ENCODE measurements around the gene KPRP. TPM values are rescaled to one million over a fixed set of nuclear protein-coding genes. Genes with fewer than 3 reads are reported as not detected.

KPRP gene
- total RNA-seq, 1 donor = not detected

DNA sequence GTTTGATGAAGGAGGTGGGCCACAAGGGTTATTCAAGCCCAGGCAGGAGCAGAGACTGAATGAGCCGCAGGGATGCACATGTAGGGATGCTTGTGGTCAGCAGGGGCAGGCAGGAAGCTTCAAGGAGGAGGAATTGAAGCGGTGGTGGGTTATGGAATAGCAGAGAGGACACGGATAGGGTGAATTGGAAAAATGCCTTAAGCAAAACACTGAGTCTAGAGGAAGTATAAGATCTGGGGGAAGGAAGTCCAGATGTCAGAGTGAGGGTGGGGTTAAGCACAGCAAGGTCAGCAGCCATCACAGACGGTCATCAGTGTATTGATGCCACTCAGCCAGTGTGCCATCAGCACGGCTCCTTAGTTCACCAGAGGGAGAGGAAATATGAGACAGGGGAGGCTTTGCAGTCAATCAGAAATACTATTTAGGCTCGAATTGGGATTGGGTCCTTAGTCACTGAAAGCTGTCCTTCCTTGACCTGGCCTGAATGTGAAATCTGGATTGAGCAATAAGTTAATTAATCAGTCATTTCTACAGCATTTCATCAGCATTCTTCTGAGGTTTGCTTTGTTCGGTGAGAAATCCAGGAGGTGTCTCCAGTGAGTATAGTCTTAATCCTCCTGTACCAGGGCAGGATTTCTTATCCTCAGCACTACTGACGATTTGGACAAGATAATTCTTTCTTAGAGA lies 11.2 kb downstream of the KPRP start:
- TF ChIP-seq, protein P1, sequence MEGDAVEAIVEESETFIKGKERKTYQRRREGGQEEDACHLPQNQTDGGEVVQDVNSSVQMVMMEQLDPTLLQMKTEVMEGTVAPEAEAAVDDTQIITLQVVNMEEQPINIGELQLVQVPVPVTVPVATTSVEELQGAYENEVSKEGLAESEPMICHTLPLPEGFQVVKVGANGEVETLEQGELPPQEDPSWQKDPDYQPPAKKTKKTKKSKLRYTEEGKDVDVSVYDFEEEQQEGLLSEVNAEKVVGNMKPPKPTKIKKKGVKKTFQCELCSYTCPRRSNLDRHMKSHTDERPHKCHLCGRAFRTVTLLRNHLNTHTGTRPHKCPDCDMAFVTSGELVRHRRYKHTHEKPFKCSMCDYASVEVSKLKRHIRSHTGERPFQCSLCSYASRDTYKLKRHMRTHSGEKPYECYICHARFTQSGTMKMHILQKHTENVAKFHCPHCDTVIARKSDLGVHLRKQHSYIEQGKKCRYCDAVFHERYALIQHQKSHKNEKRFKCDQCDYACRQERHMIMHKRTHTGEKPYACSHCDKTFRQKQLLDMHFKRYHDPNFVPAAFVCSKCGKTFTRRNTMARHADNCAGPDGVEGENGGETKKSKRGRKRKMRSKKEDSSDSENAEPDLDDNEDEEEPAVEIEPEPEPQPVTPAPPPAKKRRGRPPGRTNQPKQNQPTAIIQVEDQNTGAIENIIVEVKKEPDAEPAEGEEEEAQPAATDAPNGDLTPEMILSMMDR (IDR thresholded peaks at IDR 0.05; ENCODE audit: extremely low read depth, low read depth, low read length) = no peak
- no peak for DNase-seq (ENCODE audit: insufficient read length, low spot score, missing footprints)
- Histone ChIP-seq H3K27ac (ENCODE audit: low read depth, low read length) (no peak overlapping the region), H3K9me3 (ENCODE audit: low read depth, low read length) (no peaks in the 10 kb centered on the region), H3K79me2 (ENCODE audit: insufficient read depth, low read length) (no peaks in the 10 kb centered on the region), H3K4me2 (ENCODE audit: insufficient read depth, low read length) (no peak overlapping the region), H3K27me3 (ENCODE audit: insufficient read depth, low read length) (no peaks in the 10 kb centered on the region), H2AFZ (ENCODE audit: low read length) (no peak overlapping the region), H4K20me1 (ENCODE audit: insufficient read depth, low read length) (no peaks in the 10 kb centered on the region), H3K4me3 (ENCODE audit: insufficient read depth, low read length) (no peak overlapping the region), H3K4me1 (ENCODE audit: insufficient read depth, low read length) (no peaks in the 10 kb centered on the region), H3K36me3 (ENCODE audit: insufficient read depth, low read length) (no peaks in the 10 kb centered on the region)

- H4K20me1 ChIP-seq (ENCODE audit: insufficient read depth, low read length) = no peaks in the 10 kb centered on the region
- H3K4me2 ChIP-seq (ENCODE audit: insufficient read depth, low read length) = no peak overlapping the region
- H3K4me3 ChIP-seq (ENCODE audit: insufficient read depth, low read length) = no peak overlapping the region
- no peaks in the 10 kb centered on the region for H3K4me1 ChIP-seq (ENCODE audit: insufficient read depth, low read length)
- TF ChIP-seq, protein P1 (IDR thresholded peaks at IDR 0.05; ENCODE audit: extremely low read depth, low read depth, low read length) = no peak
- H3K27ac ChIP-seq (ENCODE audit: low read depth, low read length) = no peak overlapping the region
- H3K9me3 ChIP-seq (ENCODE audit: low read depth, low read length) = no peaks in the 10 kb centered on the region
- DNase-seq (ENCODE audit: insufficient read length, low spot score, missing footprints) = no peak
- H3K36me3 ChIP-seq (ENCODE audit: insufficient read depth, low read length) = no peaks in the 10 kb centered on the region
- H2AFZ ChIP-seq (ENCODE audit: low read length) = no peak overlapping the region
- no peaks in the 10 kb centered on the region for H3K79me2 ChIP-seq (ENCODE audit: insufficient read depth, low read length)
- H3K27me3 ChIP-seq (ENCODE audit: insufficient read depth, low read length) = no peaks in the 10 kb centered on the region
These were observed 12.6 kb downstream of the KPRP start for GRCh38 chr1:152770411-152770810.

DNA sequence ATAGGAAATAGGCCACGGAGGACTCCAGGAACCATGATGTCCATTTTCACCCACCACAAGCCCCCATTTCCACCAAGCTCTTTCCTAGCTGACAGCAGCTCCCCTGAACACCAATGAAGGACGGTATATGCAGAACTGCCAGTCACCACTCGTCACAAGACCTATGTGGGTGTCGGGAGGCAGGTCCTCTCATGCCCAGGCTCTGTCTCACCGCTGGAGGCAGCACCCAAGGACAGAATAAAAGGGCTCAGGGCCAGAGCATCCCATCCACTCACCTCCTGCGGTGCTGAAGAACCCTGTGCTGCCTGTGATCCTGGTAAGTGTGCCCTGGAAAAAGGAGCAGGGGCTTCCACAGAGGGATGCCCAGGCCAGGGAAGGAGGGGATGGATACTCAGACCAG lies 17.1 kb downstream of the KPRP start, which contains the start of gene LCE1F:
Gene LCE1F (plus strand): TSS at position 266 of the 400 bp plus-strand sequence. CDS start 1,232 bp downstream, outside the sequence.
- H2AFZ ChIP-seq (ENCODE audit: low read length) = no peak within 1 kb of the TSS
- no peaks in the 10 kb centered on the region for H3K27me3 ChIP-seq (ENCODE audit: insufficient read depth, low read length)
- no peaks in the 10 kb centered on the region for H3K36me3 ChIP-seq (ENCODE audit: insufficient read depth, low read length)
- no peaks in the 10 kb centered on the region for H3K79me2 ChIP-seq (ENCODE audit: insufficient read depth, low read length)
- TF ChIP-seq, protein P1 (IDR thresholded peaks at IDR 0.05; ENCODE audit: extremely low read depth, low read depth, low read length) = no peak
- H4K20me1 ChIP-seq (ENCODE audit: insufficient read depth, low read length) = no peaks in the 10 kb centered on the region
- no peaks in the 10 kb centered on the region for H3K4me1 ChIP-seq (ENCODE audit: insufficient read depth, low read length)
- no peak within 1 kb of the TSS for H3K4me2 ChIP-seq (ENCODE audit: insufficient read depth, low read length)
- DNase-seq (ENCODE audit: insufficient read length, low spot score, missing footprints) = no peak
- no peak within 1 kb of the TSS for H3K27ac ChIP-seq (ENCODE audit: low read depth, low read length)
- H3K4me3 ChIP-seq (ENCODE audit: insufficient read depth, low read length) = no peak within 1 kb of the TSS
- no peaks in the 10 kb centered on the region for H3K9me3 ChIP-seq (ENCODE audit: low read depth, low read length)

DNA sequence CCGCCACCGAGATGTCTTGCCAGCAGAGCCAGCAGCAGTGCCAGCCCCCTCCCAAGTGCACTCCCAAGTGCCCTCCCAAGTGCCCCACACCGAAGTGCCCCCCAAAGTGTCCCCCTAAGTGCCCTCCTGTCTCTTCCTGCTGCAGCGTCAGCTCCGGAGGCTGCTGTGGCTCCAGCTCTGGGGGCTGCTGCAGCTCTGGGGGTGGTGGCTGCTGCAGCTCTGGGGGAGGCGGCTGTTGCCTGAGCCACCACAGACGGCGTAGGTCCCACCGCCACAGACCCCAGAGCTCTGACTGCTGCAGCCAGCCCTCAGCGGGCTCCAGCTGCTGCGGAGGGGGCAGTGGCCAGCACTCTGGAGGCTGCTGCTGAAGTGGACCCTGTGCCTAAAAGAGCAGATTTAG lies 18.5 kb downstream of the KPRP start:
- Histone ChIP-seq H3K36me3 (ENCODE audit: insufficient read depth, low read length) (no peaks in the 10 kb centered on the region), H3K4me3 (ENCODE audit: insufficient read depth, low read length) (no peak overlapping the region), H3K79me2 (ENCODE audit: insufficient read depth, low read length) (no peaks in the 10 kb centered on the region), H3K4me1 (ENCODE audit: insufficient read depth, low read length) (no peaks in the 10 kb centered on the region), H2AFZ (ENCODE audit: low read length) (no peak overlapping the region), H4K20me1 (ENCODE audit: insufficient read depth, low read length) (no peaks in the 10 kb centered on the region), H3K9me3 (ENCODE audit: low read depth, low read length) (no peaks in the 10 kb centered on the region), H3K27me3 (ENCODE audit: insufficient read depth, low read length) (no peaks in the 10 kb centered on the region), H3K4me2 (ENCODE audit: insufficient read depth, low read length) (no peak overlapping the region), H3K27ac (ENCODE audit: low read depth, low read length) (no peak overlapping the region)
- TF ChIP-seq, protein P1 (IDR thresholded peaks at IDR 0.05; ENCODE audit: extremely low read depth, low read depth, low read length) = no peak
- DNase-seq (ENCODE audit: insufficient read length, low spot score, missing footprints) = no peak

Measured in osteoblast (primary cell).